Activated gamma-delta T cell treated with Interleukin-2 at 50 U/mL for 16 hours (primary cell): ENCODE results near the gene LGMN.

Experiments used
- DNase-seq: peaks from one replicate; pipeline ENCODE4 v3.0.0-alpha.2; 2020

LGMN gene

GRCh38 chr14:92670643-92671366, 77.6 kb downstream of the LGMN start:
- no peak for DNase-seq

- no peak for DNase-seq
These were observed 78.3 kb downstream of the LGMN start for GRCh38 chr14:92670160-92670559.

- no peak for DNase-seq
These were observed 80.0 kb downstream of the LGMN start for GRCh38 chr14:92668276-92668973.

GRCh38 chr14:92666251-92666650, 82.2 kb downstream of the LGMN start:
- DNase-seq: no peak

GRCh38 chr14:92665661-92666110, 82.7 kb downstream of the LGMN start:
- DNase-seq: no peak

- no peak for DNase-seq
These were observed 85.4 kb downstream of the LGMN start for GRCh38 chr14:92663049-92663448.

- DNase-seq: no peak
These were observed 87.9 kb downstream of the LGMN start for GRCh38 chr14:92660571-92660970.

- DNase-seq: no peak
These were observed 88.5 kb downstream of the LGMN start for GRCh38 chr14:92659765-92660561.

- no peak for DNase-seq
These were observed 89.7 kb downstream of the LGMN start for GRCh38 chr14:92658684-92659083.

GRCh38 chr14:92658160-92658559, 90.3 kb downstream of the LGMN start:
- no peak for DNase-seq

GRCh38 chr14:92657457-92658142, 90.8 kb downstream of the LGMN start:
- no peak for DNase-seq

GRCh38 chr14:92656306-92657081, 91.9 kb downstream of the LGMN start:
- DNase-seq: no peak

GRCh38 chr14:92655419-92656201, 92.8 kb downstream of the LGMN start:
- DNase-seq: no peak

GRCh38 chr14:92654239-92654901, 94.1 kb downstream of the LGMN start:
- no peak for DNase-seq
